GM12801 (cell line): ENCODE results near the gene CAPN2.

ENCODE experiments used
- TF ChIP-seq, protein P1 (sequence below): IDR thresholded peaks from one replicate; pipeline ENCODE4 v1.5.1; 2011; ENCODE audit warnings: control low read depth; ENCODE audit not compliant: insufficient read length; ENCODE audit errors: extremely low read depth

The CAPN2 gene

DNA sequence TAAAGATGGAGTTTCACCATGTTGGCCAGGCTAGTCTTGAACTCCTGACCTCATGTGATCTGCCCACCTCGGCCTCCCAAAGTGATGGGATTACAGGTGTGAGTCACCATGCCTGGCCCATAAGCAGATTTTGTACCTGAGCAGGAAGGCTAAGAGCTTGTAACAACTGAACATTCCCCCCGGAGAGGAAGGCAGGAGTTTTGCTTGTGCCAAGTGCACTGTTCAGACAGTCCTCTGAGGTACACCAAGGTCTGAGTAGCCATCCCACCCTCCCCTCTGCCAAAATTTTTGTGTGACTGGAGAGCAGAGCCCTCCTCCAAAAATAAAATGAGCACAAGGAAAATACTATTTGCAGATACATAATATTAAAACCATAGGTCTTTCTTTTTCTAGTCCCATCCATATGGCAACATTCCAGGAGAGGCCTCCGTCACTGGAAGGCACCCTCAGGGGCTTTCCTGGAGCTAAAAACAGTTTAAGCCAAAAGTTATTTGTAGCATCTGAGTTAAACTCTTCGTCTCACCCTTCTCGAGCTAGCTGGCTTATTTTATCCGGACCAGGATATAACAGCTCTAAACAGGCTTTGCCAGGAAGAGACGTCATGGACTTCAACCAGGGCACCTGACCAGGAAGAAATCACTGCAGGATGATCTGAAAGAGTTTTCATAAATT is 27.2 kb downstream of the CAPN2 start:
- TF ChIP-seq, protein P1, sequence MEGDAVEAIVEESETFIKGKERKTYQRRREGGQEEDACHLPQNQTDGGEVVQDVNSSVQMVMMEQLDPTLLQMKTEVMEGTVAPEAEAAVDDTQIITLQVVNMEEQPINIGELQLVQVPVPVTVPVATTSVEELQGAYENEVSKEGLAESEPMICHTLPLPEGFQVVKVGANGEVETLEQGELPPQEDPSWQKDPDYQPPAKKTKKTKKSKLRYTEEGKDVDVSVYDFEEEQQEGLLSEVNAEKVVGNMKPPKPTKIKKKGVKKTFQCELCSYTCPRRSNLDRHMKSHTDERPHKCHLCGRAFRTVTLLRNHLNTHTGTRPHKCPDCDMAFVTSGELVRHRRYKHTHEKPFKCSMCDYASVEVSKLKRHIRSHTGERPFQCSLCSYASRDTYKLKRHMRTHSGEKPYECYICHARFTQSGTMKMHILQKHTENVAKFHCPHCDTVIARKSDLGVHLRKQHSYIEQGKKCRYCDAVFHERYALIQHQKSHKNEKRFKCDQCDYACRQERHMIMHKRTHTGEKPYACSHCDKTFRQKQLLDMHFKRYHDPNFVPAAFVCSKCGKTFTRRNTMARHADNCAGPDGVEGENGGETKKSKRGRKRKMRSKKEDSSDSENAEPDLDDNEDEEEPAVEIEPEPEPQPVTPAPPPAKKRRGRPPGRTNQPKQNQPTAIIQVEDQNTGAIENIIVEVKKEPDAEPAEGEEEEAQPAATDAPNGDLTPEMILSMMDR: no peak

DNA sequence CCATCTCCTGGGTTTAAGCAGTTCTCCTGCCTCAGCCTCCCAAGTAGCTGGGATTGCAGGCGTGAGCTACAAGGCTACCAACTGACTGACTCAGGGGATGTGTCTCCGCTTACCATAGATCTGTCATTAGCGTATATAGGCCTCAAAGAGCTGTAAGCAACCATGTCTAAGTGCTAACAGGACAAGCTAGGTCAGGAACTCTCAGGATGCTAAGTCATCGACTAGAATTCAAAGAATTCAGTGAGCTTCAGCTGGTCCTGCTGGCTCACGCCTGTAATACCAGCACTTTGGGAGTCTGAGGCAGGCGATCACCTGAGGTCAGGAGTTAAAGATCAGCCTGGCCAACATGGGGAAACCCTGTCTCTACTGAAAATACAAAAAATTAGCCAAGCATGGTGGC is 29.5 kb downstream of the CAPN2 start:
- TF ChIP-seq, protein P1: no peak

DNA sequence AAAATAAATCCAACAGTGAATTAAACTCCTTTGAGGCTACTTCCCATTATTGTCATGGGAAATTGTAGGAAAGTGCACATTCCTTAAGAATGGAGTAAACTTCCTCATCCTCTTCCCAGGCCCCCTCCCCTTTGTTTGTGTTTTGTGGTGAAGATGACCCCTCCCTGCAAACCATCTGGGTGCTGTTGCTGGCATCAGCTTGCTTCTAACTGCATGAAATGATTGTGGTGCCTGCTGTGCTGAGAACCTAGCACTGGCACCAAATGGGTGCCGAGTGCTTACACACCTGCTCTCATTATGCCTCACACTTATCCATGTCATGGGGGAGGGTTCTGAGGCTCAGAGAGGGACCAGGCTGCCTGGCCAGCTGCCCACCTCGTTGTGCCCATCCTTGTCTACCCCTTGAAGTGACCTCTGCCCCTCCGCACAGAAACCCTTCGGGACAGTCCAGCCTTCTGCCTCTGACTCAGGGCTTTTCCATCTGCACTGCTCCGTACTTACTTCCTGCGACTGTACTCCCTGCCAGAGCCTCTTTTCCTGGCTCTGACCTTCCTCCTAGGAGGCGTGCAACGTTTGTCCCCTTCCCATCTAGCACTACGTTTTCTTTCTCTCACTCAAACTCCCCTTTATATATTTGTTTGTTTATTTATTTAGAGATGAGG is 30.6 kb downstream of the CAPN2 start:
- TF ChIP-seq, protein P1: no peak

DNA sequence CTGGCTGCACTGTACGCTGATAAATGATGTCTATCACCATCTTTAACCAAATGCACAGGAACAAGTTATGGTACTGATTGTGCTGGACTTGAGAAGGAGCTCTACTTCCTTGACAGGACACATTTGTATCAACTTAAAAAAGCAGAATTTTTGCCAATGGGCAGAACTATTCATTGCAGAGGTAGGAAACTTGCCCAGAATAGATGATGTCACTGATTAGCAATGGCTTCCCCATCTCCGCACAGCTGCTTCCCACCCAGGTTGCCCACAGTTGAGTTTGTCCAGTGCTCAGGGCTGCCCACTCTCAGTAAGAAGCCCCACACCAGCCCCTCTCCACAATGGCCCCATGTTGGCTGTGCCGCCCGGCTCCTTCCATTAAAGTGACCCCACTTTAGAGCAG is 33.4 kb downstream of the CAPN2 start:
- TF ChIP-seq, protein P1: no peak

DNA sequence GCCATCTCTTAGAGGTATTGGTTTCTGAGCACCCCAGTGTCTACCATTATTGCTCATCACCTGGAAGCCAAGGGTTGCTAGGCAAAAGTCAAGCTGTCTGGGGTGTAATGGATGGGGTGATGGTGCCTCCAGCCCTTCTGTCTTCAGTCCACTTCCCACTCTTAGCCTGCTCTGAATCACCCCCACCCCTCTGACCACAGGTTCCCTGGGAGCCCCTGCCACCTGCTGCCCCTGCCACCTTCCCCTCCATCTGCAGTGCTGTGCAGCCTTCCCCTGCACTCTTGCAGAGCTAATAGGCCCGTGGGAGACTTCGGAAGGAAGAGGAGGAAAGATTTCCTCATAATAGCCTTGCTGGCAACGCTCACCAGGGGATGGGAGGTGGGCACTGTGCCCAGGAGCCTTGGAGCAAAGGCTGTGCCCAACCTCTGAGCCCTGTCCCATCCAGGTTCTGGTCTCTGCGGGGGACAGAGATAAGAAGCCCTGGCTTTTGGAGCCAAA is 35.5 kb downstream of the CAPN2 start:
- TF ChIP-seq, protein P1: no peak

DNA sequence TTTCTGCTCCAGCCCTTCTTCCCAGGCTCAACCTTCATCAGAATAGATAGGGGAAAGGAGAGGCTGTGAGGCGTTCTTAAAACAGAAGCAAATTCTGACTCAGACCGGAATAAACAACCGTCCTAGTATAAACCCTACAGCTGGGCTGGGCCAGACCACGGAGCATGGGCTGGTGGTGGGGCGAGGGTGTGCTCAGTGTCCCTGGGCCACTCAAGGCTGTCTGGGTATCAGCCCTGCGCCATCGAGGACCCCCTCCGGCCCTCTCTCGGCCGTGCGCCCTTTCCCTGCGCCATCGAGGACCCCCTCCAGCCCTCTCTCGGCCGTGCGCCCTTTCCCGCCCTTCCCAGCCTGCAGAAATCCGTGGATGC is 36.0 kb downstream of the CAPN2 start:
- TF ChIP-seq, protein P1: no peak

DNA sequence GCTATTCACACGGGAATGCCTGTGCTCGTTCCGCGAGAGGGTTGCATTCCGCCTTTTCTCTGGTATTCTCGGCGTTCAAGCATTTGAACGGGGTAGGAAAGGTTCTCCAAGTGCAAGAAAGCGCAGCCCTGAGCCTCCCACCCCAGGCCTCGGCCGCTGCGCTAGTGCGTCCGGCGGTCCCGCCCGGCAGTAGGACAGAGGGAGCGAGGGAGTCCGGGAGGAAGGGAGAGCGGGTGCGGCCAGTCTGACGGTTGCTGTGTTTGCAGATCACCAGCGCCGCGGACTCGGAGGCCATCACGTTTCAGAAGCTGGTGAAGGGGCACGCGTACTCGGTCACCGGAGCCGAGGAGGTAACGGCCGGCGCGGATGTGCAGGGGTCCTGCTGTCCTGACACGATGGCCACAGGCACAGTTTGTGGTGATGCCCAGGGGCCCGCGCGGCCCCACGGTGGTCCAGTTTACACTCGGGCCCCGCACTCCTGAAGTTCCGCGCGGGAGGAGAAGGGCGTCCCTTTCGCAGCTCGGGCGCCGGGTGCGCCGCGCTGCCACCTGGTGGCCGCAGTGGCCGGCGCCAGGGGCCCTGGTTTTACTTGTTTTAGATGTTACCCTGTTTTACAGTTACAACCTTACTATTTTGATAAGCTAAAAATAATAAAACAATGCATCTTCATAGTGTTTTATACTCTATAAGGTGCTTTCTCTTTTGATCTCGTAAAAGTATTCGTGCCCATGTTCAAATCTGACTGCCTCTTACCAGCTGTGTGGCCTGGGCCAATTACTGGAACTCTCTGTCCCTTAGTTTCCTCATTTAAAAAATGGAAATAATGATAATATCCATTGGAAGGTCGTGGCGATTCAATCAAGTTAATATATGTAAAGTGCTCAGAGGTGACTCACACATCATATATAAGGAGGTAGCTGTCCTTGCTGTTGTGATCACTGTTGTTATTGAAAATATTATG is 36.7 kb downstream of the CAPN2 start:
- TF ChIP-seq, protein P1: no peak
